ENCODE data around the gene C4orf17. TPM values are rescaled to one million over a fixed set of nuclear protein-coding genes. Genes with fewer than 3 reads are reported as not detected.

C4orf17 gene
- total RNA-seq, 2 experiments from 2014 or later = not detected

DNA sequence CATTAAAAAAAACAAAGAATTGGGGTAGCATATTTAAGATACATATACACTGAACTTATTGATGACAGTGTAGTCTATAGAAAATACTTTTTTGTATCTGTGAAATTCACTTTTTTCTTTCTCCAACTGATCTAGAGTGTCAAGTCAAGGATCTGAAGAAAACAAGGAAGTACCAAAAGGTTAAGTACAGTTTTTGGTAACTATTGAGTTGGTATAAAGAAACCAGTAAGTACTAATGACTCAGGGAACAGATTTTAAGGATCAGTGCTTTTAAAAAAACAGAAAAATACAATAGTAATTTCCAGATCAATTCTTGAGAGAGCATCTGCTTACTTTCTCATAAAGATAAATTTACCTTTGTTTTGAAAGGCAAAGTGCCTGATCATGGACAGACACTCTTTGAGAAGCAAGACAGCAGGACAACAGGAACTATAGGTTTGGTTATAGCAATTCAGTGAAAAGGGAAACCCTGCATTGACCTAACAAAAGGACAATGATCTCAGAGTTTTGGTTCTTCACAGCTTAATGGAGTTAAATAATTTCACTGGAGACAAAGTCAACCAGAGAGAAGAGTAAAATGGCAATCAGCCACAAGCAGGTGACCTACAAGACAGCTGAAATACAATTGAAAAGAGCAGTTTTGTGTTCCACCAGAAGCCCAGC lies 29.6 kb downstream of the C4orf17 start:
- intact Hi-C loops (cut with micrococcal nuclease) = no loop called here
- no peak overlapping the region for H3K4me3 Mint-ChIP-seq
- H3K4me1 Mint-ChIP-seq (ENCODE audit: low read depth) = no peaks in the 10 kb centered on the region
- no peak for DNase-seq
- H3K9me3 Mint-ChIP-seq = peaks cover 11% of the 10 kb centered on the region
- no peaks in the 10 kb centered on the region for H3K27me3 Mint-ChIP-seq
- CTCF ChIA-PET = no interaction called here
- no peak overlapping the region for H3K27ac Mint-ChIP-seq
- no peak for ATAC-seq
- H3K36me3 Mint-ChIP-seq (ENCODE audit: low read depth) = no peaks in the 10 kb centered on the region
- TF ChIP-seq, protein P1, sequence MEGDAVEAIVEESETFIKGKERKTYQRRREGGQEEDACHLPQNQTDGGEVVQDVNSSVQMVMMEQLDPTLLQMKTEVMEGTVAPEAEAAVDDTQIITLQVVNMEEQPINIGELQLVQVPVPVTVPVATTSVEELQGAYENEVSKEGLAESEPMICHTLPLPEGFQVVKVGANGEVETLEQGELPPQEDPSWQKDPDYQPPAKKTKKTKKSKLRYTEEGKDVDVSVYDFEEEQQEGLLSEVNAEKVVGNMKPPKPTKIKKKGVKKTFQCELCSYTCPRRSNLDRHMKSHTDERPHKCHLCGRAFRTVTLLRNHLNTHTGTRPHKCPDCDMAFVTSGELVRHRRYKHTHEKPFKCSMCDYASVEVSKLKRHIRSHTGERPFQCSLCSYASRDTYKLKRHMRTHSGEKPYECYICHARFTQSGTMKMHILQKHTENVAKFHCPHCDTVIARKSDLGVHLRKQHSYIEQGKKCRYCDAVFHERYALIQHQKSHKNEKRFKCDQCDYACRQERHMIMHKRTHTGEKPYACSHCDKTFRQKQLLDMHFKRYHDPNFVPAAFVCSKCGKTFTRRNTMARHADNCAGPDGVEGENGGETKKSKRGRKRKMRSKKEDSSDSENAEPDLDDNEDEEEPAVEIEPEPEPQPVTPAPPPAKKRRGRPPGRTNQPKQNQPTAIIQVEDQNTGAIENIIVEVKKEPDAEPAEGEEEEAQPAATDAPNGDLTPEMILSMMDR (IDR thresholded peaks at IDR 0.05) = no peak
- POLR2A ChIA-PET = no interaction called here

GRCh38 chr4:99552872-99553271 lies 42.1 kb downstream of the C4orf17 start:
- POLR2A ChIA-PET = no interaction called here
- no peaks in the 10 kb centered on the region for H3K4me1 Mint-ChIP-seq (ENCODE audit: low read depth)
- H3K27me3 Mint-ChIP-seq = no peaks in the 10 kb centered on the region
- H3K27ac Mint-ChIP-seq = no peak overlapping the region
- intact Hi-C loops (cut with micrococcal nuclease) = no loop called here
- ATAC-seq (no peak), DNase-seq (no peak)
- no peaks in the 10 kb centered on the region for H3K9me3 Mint-ChIP-seq
- CTCF ChIA-PET = interaction anchor here (1.6 kb wide), 1 partner anchor 90 kb away, joined by 5 read pairs; no protein-coding TSS in a partner anchor
- TF ChIP-seq, protein P1 (IDR thresholded peaks at IDR 0.05) = no peak
- no peak overlapping the region for H3K4me3 Mint-ChIP-seq
- peaks cover 7% of the 10 kb centered on the region for H3K36me3 Mint-ChIP-seq (ENCODE audit: low read depth)

- peak; percentile 89 for ATAC-seq
- DNase-seq = peak; percentile 98
- Mint-ChIP-seq H3K4me1 (ENCODE audit: low read depth) (peaks cover 8% of the 10 kb centered on the region), H3K4me3 (peak within 1 kb of the TSS; percentile 90), H3K36me3 (ENCODE audit: low read depth) (no peaks in the 10 kb centered on the region), H3K9me3 (no peaks in the 10 kb centered on the region), H3K27me3 (peaks cover 12% of the 10 kb centered on the region), H3K27ac (peak within 1 kb of the TSS; percentile 98)
- intact Hi-C loops (cut with micrococcal nuclease) = loop anchor here (5.0 kb wide), 2 partner anchors 329 to 384 kb away; partner anchors contain the start of genes DNAJB14 and LAMTOR3
- ChIA-PET CTCF (interaction anchor here (0.6 to 3.0 kb wide), 8 partner anchors 52 to 568 kb away, joined by 3 to 27 read pairs (median 4); partner anchors contain the start of gene METAP1), POLR2A (interaction anchor here (0.6 to 1.2 kb wide), 4 partner anchors 56 to 634 kb away, joined by 3 read pairs; partner anchors contain the start of gene LAMTOR3)
- TF ChIP-seq, protein P1 (IDR thresholded peaks at IDR 0.05) = no peak
Observed at GRCh38 chr4:99563310-99564186, 52.7 kb downstream of the C4orf17 start, which contains the start of gene TRMT10A. TSS of gene TRMT10A (minus strand) at chr4:99564039. CDS start at chr4:99559338, 4,701 bp downstream.

- H3K36me3 Mint-ChIP-seq (ENCODE audit: low read depth) = no peaks in the 10 kb centered on the region
- H3K4me3 Mint-ChIP-seq = peak overlapping the region; percentile 90
- intact Hi-C loops (cut with micrococcal nuclease) = loop anchor here (5.0 kb wide), 2 partner anchors 327 to 382 kb away; partner anchors contain the start of genes DNAJB14 and LAMTOR3
- no peaks in the 10 kb centered on the region for H3K9me3 Mint-ChIP-seq
- CTCF ChIA-PET = interaction anchor here (2.8 to 3.0 kb wide), 2 partner anchors 244 to 247 kb away, joined by 12 to 27 read pairs; no protein-coding TSS in a partner anchor
- DNase-seq (no peak), ATAC-seq (no peak)
- H3K4me1 Mint-ChIP-seq (ENCODE audit: low read depth) = peaks cover 8% of the 10 kb centered on the region
- peaks cover 16% of the 10 kb centered on the region for H3K27me3 Mint-ChIP-seq
- no peak overlapping the region for H3K27ac Mint-ChIP-seq
- TF ChIP-seq, protein P1 (IDR thresholded peaks at IDR 0.05) = no peak
- POLR2A ChIA-PET = no interaction called here
Observed at GRCh38 chr4:99564921-99565320, 54.1 kb downstream of the C4orf17 start.
